Glutamatergic neuron (in vitro differentiated cells): ENCODE measurements around the gene ADCYAP1. TPM values are rescaled to one million over a fixed set of nuclear protein-coding genes. Genes with fewer than 3 reads are reported as not detected.
"Not testable (repeated sequence)": the region's sequence is repeated elsewhere in the genome, so short reads cannot be mapped to it uniquely, and the experiment has no call there.

Experiments
- DNase-seq: peaks from one replicate; pipeline ENCODE4 v3.0.0; 2022
- H3K27ac Mint-ChIP-seq: one replicate; pipeline ENCODE4 v1.8.0; 2020; ENCODE audit warnings: mild to moderate bottlenecking, mixed read lengths, inconsistent platforms; ENCODE audit not compliant: unreplicated experiment
- H3K27me3 Mint-ChIP-seq: one replicate; pipeline ENCODE4 v1.8.0; 2020; ENCODE audit warnings: mild to moderate bottlenecking, moderate library complexity, mixed read lengths, inconsistent platforms; ENCODE audit not compliant: unreplicated experiment
- H3K36me3 Mint-ChIP-seq: one replicate; pipeline ENCODE4 v1.8.0; 2020; ENCODE audit warnings: mild to moderate bottlenecking, mixed read lengths, inconsistent platforms; ENCODE audit not compliant: unreplicated experiment
- H3K4me1 Mint-ChIP-seq: one replicate; pipeline ENCODE4 v1.8.0; 2020; ENCODE audit warnings: mild to moderate bottlenecking, low read depth, mixed read lengths, inconsistent platforms; ENCODE audit not compliant: unreplicated experiment
- H3K4me3 Mint-ChIP-seq: one replicate; pipeline ENCODE4 v1.8.0; 2020; ENCODE audit warnings: mild to moderate bottlenecking, mixed read lengths, inconsistent platforms; ENCODE audit not compliant: unreplicated experiment
- H3K9me3 Mint-ChIP-seq: one replicate; pipeline ENCODE4 v1.8.0; 2020; ENCODE audit warnings: mild to moderate bottlenecking, moderate library complexity, mixed read lengths, inconsistent platforms; ENCODE audit not compliant: unreplicated experiment
- long read RNA-seq: library from polyadenylated mRNA; unstranded; transcript quantifications from one replicate; pipeline ENCODE4 v2.0.0, GENCODE V29; 2020; ENCODE audit not compliant: unreplicated experiment
- total RNA-seq: library from RNA; stranded (reverse); fragmentation: NEBNext Ultra II Directional; extraction: Animal tissue kit (Norgen Biotek cat#: 25700); gene quantifications from one replicate; pipeline ENCODE4 v1.2.1, GENCODE V29; 2021; ENCODE audit not compliant: unreplicated experiment
- TF ChIP-seq, protein P1 (sequence below): fragments of 200-600 bp; sonication (generic); IDR thresholded peaks from one replicate; pipeline ENCODE4 v1.5.0; 2021; ENCODE audit not compliant: partially characterized antibody, unreplicated experiment

Gene ADCYAP1
- total RNA-seq, result 16.9 TPM
- long read RNA-seq, partial matches to known transcripts, result 0 of 1 reads
- long read RNA-seq, other reads (novel, unspliced or antisense), result 0 of 1 reads

DNA sequence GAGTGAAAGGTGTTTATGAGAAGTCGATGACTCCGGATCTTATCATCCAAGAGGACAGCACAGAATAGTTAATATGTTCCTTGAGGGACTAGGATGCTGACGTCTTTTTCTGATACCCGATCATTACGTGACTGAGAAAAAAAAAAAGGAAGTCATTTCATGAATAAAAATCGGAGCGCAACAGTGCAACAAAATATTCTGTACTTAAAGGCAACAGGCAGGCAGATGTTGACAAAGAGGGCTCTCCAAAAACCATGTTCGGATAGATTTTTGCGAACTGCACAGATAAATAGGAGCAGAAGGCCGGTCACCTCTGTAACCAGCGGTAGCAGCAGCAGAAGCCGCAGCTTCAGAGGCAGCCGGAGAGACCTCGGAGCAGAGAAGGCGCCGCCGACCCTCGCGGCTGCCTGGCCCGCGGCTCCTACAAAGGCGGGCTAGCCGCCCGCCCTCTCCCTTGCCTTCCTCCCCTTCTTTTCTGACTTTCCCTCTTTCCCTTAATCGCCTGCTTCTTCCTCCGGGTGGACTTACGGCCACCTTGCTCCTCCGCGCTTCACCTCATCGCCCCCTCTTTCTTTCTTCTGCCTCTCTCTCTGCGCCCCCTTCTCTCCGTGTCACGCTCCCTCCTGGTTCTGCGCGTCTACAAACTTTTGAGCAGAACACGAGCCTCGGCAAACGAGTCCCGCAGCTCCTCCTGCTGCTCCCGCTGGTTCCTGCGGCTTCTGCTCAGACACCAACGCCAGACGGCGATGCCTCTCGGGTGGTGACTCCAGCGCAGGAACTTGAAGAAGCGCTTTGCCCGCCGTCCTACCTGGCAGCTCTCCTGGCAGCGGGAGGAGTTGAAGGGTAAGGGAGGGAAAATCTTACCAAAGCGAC, at the start of gene ADCYAP1:
Gene ADCYAP1 (plus strand): TSS at position 654 of the 873 bp plus-strand sequence. CDS start 516 bp downstream, outside the sequence.
- TF ChIP-seq, protein P1, sequence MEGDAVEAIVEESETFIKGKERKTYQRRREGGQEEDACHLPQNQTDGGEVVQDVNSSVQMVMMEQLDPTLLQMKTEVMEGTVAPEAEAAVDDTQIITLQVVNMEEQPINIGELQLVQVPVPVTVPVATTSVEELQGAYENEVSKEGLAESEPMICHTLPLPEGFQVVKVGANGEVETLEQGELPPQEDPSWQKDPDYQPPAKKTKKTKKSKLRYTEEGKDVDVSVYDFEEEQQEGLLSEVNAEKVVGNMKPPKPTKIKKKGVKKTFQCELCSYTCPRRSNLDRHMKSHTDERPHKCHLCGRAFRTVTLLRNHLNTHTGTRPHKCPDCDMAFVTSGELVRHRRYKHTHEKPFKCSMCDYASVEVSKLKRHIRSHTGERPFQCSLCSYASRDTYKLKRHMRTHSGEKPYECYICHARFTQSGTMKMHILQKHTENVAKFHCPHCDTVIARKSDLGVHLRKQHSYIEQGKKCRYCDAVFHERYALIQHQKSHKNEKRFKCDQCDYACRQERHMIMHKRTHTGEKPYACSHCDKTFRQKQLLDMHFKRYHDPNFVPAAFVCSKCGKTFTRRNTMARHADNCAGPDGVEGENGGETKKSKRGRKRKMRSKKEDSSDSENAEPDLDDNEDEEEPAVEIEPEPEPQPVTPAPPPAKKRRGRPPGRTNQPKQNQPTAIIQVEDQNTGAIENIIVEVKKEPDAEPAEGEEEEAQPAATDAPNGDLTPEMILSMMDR, result no peak
- H3K4me1 Mint-ChIP-seq, result peaks cover 11% of the 10 kb centered on the region
- peaks cover 9% of the 10 kb centered on the region for H3K9me3 Mint-ChIP-seq
- H3K4me3 Mint-ChIP-seq, result peak within 1 kb of the TSS; percentile 96
- peak within 1 kb of the TSS; percentile 84 for H3K27ac Mint-ChIP-seq
- DNase-seq, result peak; percentile 72
- H3K27me3 Mint-ChIP-seq, result peaks cover 27% of the 10 kb centered on the region
- H3K36me3 Mint-ChIP-seq, result no peaks in the 10 kb centered on the region

DNA sequence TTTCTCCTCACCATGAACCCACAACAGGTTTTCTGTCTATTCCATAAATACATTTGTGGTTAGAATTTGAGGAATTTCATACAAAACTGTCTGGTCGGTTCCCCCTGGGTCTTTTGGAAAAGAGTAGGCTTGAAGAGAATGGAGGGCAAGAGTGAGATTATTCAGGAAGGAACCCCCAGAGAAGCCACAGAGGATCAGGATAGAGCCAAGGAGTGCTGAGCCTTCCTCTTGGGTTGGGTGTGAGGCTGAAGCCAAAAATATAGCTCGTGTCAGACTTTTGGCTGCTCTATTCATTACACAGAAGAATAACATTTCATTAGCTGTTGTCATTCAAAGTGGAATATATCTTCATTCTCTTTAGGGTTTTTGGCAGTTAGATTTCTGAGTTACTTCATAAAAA, 46.7 kb upstream of the ADCYAP1 start:
- Mint-ChIP-seq H3K27me3 (no peaks in the 10 kb centered on the region), H3K36me3 (no peaks in the 10 kb centered on the region), H3K9me3 (no peaks in the 10 kb centered on the region), H3K27ac (no peak overlapping the region), H3K4me1 (no peaks in the 10 kb centered on the region), H3K4me3 (no peak overlapping the region)
- DNase-seq, result no peak
- TF ChIP-seq, protein P1, result no peak

DNA sequence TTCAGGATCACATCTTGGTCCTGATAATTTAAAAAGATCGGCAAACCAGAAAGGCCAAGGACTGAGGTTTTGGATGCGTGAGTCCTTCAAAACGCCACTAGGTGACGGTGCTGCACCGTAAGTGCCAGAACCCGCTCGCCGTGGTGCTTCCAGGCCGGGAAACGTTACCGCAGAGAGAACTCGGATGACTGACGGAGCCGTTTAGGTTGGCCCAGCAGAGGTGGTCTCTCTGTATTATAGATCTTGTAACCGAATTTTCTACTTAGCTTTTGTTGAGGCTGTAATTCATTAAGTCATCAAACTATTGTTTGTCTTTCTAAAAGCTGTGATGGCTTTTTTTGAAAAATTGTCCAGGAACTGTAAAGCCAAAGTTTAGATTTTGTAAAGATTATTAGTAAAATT, 39.8 kb upstream of the ADCYAP1 start:
- Mint-ChIP-seq H3K27me3 (no peaks in the 10 kb centered on the region), H3K27ac (no peak overlapping the region), H3K4me3 (no peak overlapping the region), H3K9me3 (no peaks in the 10 kb centered on the region), H3K4me1 (no peaks in the 10 kb centered on the region), H3K36me3 (no peaks in the 10 kb centered on the region)
- TF ChIP-seq, protein P1, result peak; percentile 80
- DNase-seq, result peak; percentile 83

DNA sequence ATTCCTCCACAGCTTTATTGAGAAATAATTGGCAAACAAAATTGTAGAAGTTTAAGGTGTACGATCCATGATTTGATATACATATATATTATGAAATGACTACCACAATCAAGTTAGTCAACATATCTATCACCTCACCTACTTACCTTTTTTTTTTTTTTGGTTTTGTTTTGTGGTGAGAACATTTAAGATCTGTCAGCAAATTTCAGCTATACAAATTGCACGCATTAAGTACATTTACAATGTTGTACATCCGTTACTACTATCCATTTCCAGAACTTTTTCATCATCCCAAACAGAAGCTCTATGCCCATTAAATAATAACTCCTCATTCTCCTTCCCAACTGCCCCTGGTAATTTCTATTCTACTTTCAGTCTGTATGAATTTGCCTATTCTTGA, 37.4 kb upstream of the ADCYAP1 start:
- Mint-ChIP-seq H3K9me3 (no peaks in the 10 kb centered on the region), H3K4me1 (no peaks in the 10 kb centered on the region), H3K36me3 (no peaks in the 10 kb centered on the region), H3K27me3 (no peaks in the 10 kb centered on the region), H3K27ac (no peak overlapping the region), H3K4me3 (no peak overlapping the region)
- TF ChIP-seq, protein P1, result no peak
- no peak for DNase-seq

DNA sequence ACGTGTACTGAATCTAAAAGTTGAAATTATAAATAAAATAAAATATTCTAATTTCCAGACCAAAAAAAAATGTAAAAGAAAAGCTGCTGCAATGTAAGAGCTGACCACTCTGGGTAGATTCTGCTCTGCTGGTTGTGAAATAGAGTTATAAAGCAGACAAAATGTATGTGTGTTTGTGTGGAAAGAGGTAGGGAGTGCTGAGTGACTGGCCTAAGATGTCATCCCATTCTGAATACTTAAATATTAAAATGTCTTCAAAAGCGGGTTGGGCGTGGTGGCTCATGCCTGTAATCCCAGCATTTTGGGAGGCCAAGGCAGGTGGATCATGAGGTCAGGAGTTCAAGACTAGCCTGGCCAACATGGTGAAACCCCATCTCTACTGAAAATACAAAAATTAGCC, 31.2 kb upstream of the ADCYAP1 start:
- H3K27ac Mint-ChIP-seq, DNase-seq, H3K27me3 Mint-ChIP-seq, H3K4me3 Mint-ChIP-seq, H3K9me3 Mint-ChIP-seq, H3K4me1 Mint-ChIP-seq, H3K36me3 Mint-ChIP-seq: not testable (repeated sequence)
